OCI-LY3 (cell line): Measurements from ENCODE around the gene PRRT2.
"Not testable (repeated sequence)": the region's sequence is repeated elsewhere in the genome, so short reads cannot be mapped to it uniquely, and the experiment has no call there.

Experiments
- H2AFZ ChIP-seq: fragments of 200-600, 300-600 bp; shearing (Covaris generic); 2 replicates; pipeline ENCODE4 v1.6.0; 2014; ENCODE audit warnings: antibody characterized with exemption, low read depth, low read length
- H3K27ac ChIP-seq: fragments of 200-600, 300-600 bp; sonication (generic); 2 replicates; pipeline ENCODE4 v1.5.1; 2014; ENCODE audit warnings: mild to moderate bottlenecking, low read length, moderate library complexity, mixed read lengths
- H3K27me3 ChIP-seq: fragments of 200-600, 300-600 bp; sonication (generic); 2 replicates; pipeline ENCODE4 v1.6.1; 2014; ENCODE audit warnings: low read depth, low read length, mixed read lengths
- H3K36me3 ChIP-seq: fragments of 200-600, 300-600 bp; sonication (generic); replicated peaks from 2 replicates; pipeline ENCODE3; 2014; ENCODE audit warnings: low read depth, low read length, mixed read lengths
- H3K4me1 ChIP-seq: fragments of 300-600, 200-600 bp; sonication (generic); 2 replicates; pipeline ENCODE4 v1.6.1; 2014; ENCODE audit warnings: low read length, mixed read lengths
- H3K4me2 ChIP-seq: fragments of 200-600, 300-600 bp; sonication (generic); 2 replicates; pipeline ENCODE4 v1.6.1; 2014; ENCODE audit warnings: low read length, mixed read lengths
- H3K4me3 ChIP-seq: fragments of 300-600, 200-600 bp; sonication (generic); 2 replicates; pipeline ENCODE4 v1.5.1; 2014; ENCODE audit warnings: antibody characterized with exemption, mild to moderate bottlenecking, low read length, moderate library complexity
- H3K79me2 ChIP-seq: fragments of 300-600, 200-600 bp; shearing (Covaris generic); 2 replicates; pipeline ENCODE4 v1.6.1; 2014; ENCODE audit warnings: mild to moderate bottlenecking, low read length, mixed read lengths
- H3K9ac ChIP-seq: fragments of 300-600, 200-600 bp; shearing (Covaris generic); 2 replicates; pipeline ENCODE4 v1.6.0; 2014; ENCODE audit warnings: mild to moderate bottlenecking, low read length, moderate library complexity
- H3K9me3 ChIP-seq: fragments of 200-600, 300-600 bp; shearing (Covaris generic); 2 replicates; pipeline ENCODE4 v1.6.1; 2014; ENCODE audit warnings: low read length, mixed read lengths; ENCODE audit not compliant: insufficient read depth
- H4K20me1 ChIP-seq: fragments of 200-600, 300-600 bp; sonication (generic); 2 replicates; pipeline ENCODE4 v1.6.1; 2016; ENCODE audit warnings: low read length, mixed read lengths; ENCODE audit not compliant: insufficient read depth
- CTCF ChIP-seq: fragments of 200-600, 300-600 bp; sonication (generic); IDR thresholded peaks from 2 replicates; pipeline ENCODE4 v1.5.1; 2014; ENCODE audit warnings: antibody characterized with exemption, low read length, low read depth
- EZH2phosphoT487 ChIP-seq: fragments of 200-600 bp; shearing (Covaris generic); IDR thresholded peaks from 2 replicates; pipeline ENCODE4 v1.6.1; 2018; ENCODE audit warnings: antibody characterized with exemption, mixed run types, low read depth

PRRT2 gene

GRCh38 chr16:29784157-29784556 is 27.8 kb upstream of the PRRT2 start:
- no peak overlapping the region for H3K4me2 ChIP-seq
- no peaks in the 10 kb centered on the region for H3K9me3 ChIP-seq
- H3K27ac ChIP-seq = no peak overlapping the region
- no peaks in the 10 kb centered on the region for H3K4me1 ChIP-seq
- no peak for TF ChIP-seq EZH2phosphoT487
- TF ChIP-seq CTCF = no peak
- no peaks in the 10 kb centered on the region for H3K79me2 ChIP-seq
- H2AFZ ChIP-seq = no peak overlapping the region
- H4K20me1 ChIP-seq = no peaks in the 10 kb centered on the region
- H3K27me3 ChIP-seq = peaks cover 6% of the 10 kb centered on the region; the same call in 1 of the 2 replicates
- no peak overlapping the region for H3K9ac ChIP-seq
- H3K4me3 ChIP-seq = no peak overlapping the region
- H3K36me3 ChIP-seq = no peaks in the 10 kb centered on the region

GRCh38 chr16:29784901-29785500 is 27.0 kb upstream of the PRRT2 start:
- no peak overlapping the region for H3K27ac ChIP-seq
- peak overlapping the region; percentile 47; the same call in 1 of the 2 replicates for H3K9ac ChIP-seq
- H3K4me1 ChIP-seq = peaks cover 4% of the 10 kb centered on the region; the same call in 1 of the 2 replicates
- peaks cover 5% of the 10 kb centered on the region; the same call in 1 of the 2 replicates for H3K27me3 ChIP-seq
- H3K9me3 ChIP-seq = no peaks in the 10 kb centered on the region
- no peaks in the 10 kb centered on the region for H4K20me1 ChIP-seq
- H3K36me3 ChIP-seq = no peaks in the 10 kb centered on the region
- H3K4me3 ChIP-seq = peak overlapping the region; percentile 70
- peak overlapping the region; percentile 71 for H3K4me2 ChIP-seq
- H2AFZ ChIP-seq = peak overlapping the region; percentile 96
- peak; percentile 52 for TF ChIP-seq CTCF
- TF ChIP-seq EZH2phosphoT487 = no peak
- H3K79me2 ChIP-seq = peaks cover 5% of the 10 kb centered on the region; the same call in 1 of the 2 replicates

GRCh38 chr16:29787155-29787554 is 24.8 kb upstream of the PRRT2 start:
- H3K27me3 ChIP-seq, H3K4me2 ChIP-seq, H3K4me3 ChIP-seq, H3K27ac ChIP-seq, H3K36me3 ChIP-seq, H3K9me3 ChIP-seq, H4K20me1 ChIP-seq, H2AFZ ChIP-seq, H3K4me1 ChIP-seq, H3K9ac ChIP-seq: not testable (repeated sequence)
- peaks cover 23% of the 10 kb centered on the region for H3K79me2 ChIP-seq

GRCh38 chr16:29789775-29790182 is 22.2 kb upstream of the PRRT2 start:
- H3K79me2 ChIP-seq = peaks cover 49% of the 10 kb centered on the region
- peaks cover 18% of the 10 kb centered on the region for H3K36me3 ChIP-seq
- H3K27me3 ChIP-seq = no peaks in the 10 kb centered on the region
- TF ChIP-seq EZH2phosphoT487 (no peak), CTCF (no peak)
- H3K4me2 ChIP-seq = peak overlapping the region; percentile 76
- peak overlapping the region; percentile 74 for H3K27ac ChIP-seq
- H3K4me1 ChIP-seq = peaks cover 13% of the 10 kb centered on the region
- 0 out of 2 replicates have a peak, but pooled peaks cover 4% of the 10 kb centered on the region for H4K20me1 ChIP-seq
- no peaks in the 10 kb centered on the region for H3K9me3 ChIP-seq
- peak overlapping the region; percentile 98 for H3K9ac ChIP-seq
- H2AFZ ChIP-seq = peak overlapping the region; percentile 50; the same call in 1 of the 2 replicates
- H3K4me3 ChIP-seq = peak overlapping the region; percentile 94
